ENCODE results near the gene SLC16A11.

Gene SLC16A11

GRCh38 chr17:7019839-7020519 is 23.9 kb downstream of the SLC16A11 start:
- H2AFZ ChIP-seq (ENCODE audit: low read length): no peak overlapping the region
- H3K9me3 ChIP-seq (replicated peaks; ENCODE audit: insufficient read depth, low read length): no peaks in the 10 kb centered on the region
- H3K27ac ChIP-seq (ENCODE audit: low read length): no peak overlapping the region
- no peak for TF ChIP-seq EZH2 (optimal IDR thresholded peaks at IDR 0.05; ENCODE audit: low read depth, low read length)
- TF ChIP-seq EZH2phosphoT487 (IDR thresholded peaks at IDR 0.05; ENCODE audit: low read length): no peak
- TF ChIP-seq CTCF (IDR thresholded peaks at IDR 0.05; ENCODE audit: low read length): no peak
- H3K27me3 ChIP-seq (replicated peaks; ENCODE audit: insufficient read depth, low read length): no peaks in the 10 kb centered on the region
- peaks cover 24% of the 10 kb centered on the region for H3F3A ChIP-seq (ENCODE audit: insufficient read depth, low read length)
- H3K9ac ChIP-seq (ENCODE audit: low read length): no peak overlapping the region
- peaks cover 22% of the 10 kb centered on the region for H3K4me1 ChIP-seq (ENCODE audit: low read length)
- DNase-seq: no peak
- no peaks in the 10 kb centered on the region for H3K9me2 ChIP-seq (replicated peaks; ENCODE audit: insufficient read depth, low read length)
- H4K20me1 ChIP-seq (ENCODE audit: insufficient read depth, low read length): no peaks in the 10 kb centered on the region
- H3K36me3 ChIP-seq (replicated peaks; ENCODE audit: insufficient read depth, low read length): no peaks in the 10 kb centered on the region
- peaks cover 14% of the 10 kb centered on the region for H3K79me2 ChIP-seq (ENCODE audit: low read length)
- no peak overlapping the region for H3K4me2 ChIP-seq (ENCODE audit: low read depth, low read length)
- H3K4me3 ChIP-seq (ENCODE audit: low read length): no peak overlapping the region

GRCh38 chr17:7019367-7019766 is 24.5 kb downstream of the SLC16A11 start:
- H3K9me2 ChIP-seq (replicated peaks; ENCODE audit: insufficient read depth, low read length): no peaks in the 10 kb centered on the region
- no peak overlapping the region for H3K27ac ChIP-seq (ENCODE audit: low read length)
- TF ChIP-seq EZH2phosphoT487 (IDR thresholded peaks at IDR 0.05; ENCODE audit: low read length) (no peak), CTCF (IDR thresholded peaks at IDR 0.05; ENCODE audit: low read length) (no peak), EZH2 (optimal IDR thresholded peaks at IDR 0.05; ENCODE audit: low read depth, low read length) (no peak)
- no peak overlapping the region for H3K9ac ChIP-seq (ENCODE audit: low read length)
- H3K79me2 ChIP-seq (ENCODE audit: low read length): peaks cover 14% of the 10 kb centered on the region
- no peaks in the 10 kb centered on the region for H3K9me3 ChIP-seq (replicated peaks; ENCODE audit: insufficient read depth, low read length)
- H3F3A ChIP-seq (ENCODE audit: insufficient read depth, low read length): peaks cover 25% of the 10 kb centered on the region
- peaks cover 22% of the 10 kb centered on the region for H3K4me1 ChIP-seq (ENCODE audit: low read length)
- no peaks in the 10 kb centered on the region for H4K20me1 ChIP-seq (ENCODE audit: insufficient read depth, low read length)
- no peaks in the 10 kb centered on the region for H3K36me3 ChIP-seq (replicated peaks; ENCODE audit: insufficient read depth, low read length)
- no peak overlapping the region for H2AFZ ChIP-seq (ENCODE audit: low read length)
- DNase-seq: no peak
- H3K4me2 ChIP-seq (ENCODE audit: low read depth, low read length): no peak overlapping the region
- no peaks in the 10 kb centered on the region for H3K27me3 ChIP-seq (replicated peaks; ENCODE audit: insufficient read depth, low read length)
- H3K4me3 ChIP-seq (ENCODE audit: low read length): no peak overlapping the region

DNA sequence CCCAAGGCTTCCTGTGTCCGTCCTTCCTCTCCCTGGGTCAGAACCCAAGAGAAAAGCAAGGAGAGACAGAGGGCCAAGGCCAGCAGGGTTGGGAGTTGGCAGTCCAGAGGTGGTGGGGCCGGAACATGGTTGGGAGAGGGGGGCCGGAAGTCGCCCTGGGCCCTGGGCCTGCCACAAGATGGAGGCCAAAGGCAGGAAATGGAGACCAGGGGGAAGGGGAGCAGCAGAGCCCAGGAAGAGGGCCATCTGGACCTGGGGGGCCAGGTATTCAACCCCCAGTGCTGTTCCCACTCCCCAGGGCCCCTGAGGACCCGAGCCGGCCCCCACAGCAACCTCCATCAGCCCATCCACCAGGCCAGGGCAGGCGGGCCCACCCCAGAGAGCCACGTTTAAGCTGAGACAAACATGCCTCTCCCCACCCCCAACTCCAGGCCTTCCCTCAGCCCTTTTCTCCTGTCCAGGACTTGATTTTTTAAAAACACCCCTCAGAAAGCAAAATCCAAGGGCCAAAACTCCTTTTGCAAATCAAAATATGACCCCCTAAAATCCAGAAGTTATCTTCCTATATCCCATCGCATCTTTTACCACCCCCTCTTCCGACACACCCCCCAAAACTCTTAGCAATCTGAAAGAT is 25.4 kb downstream of the SLC16A11 start:
- Histone ChIP-seq H3K4me3 (ENCODE audit: low read length) (no peak overlapping the region), H3K27ac (ENCODE audit: low read length) (no peak overlapping the region), H3K4me2 (ENCODE audit: low read depth, low read length) (no peak overlapping the region), H3K79me2 (ENCODE audit: low read length) (peaks cover 20% of the 10 kb centered on the region), H3K9me2 (replicated peaks; ENCODE audit: insufficient read depth, low read length) (no peaks in the 10 kb centered on the region), H4K20me1 (ENCODE audit: insufficient read depth, low read length) (no peaks in the 10 kb centered on the region), H3K4me1 (ENCODE audit: low read length) (peaks cover 22% of the 10 kb centered on the region), H3K36me3 (replicated peaks; ENCODE audit: insufficient read depth, low read length) (no peaks in the 10 kb centered on the region), H2AFZ (ENCODE audit: low read length) (no peak overlapping the region), H3F3A (ENCODE audit: insufficient read depth, low read length) (peaks cover 31% of the 10 kb centered on the region), H3K27me3 (replicated peaks; ENCODE audit: insufficient read depth, low read length) (no peaks in the 10 kb centered on the region), H3K9me3 (replicated peaks; ENCODE audit: insufficient read depth, low read length) (no peaks in the 10 kb centered on the region), H3K9ac (ENCODE audit: low read length) (no peak overlapping the region)
- DNase-seq: no peak
- TF ChIP-seq CTCF (IDR thresholded peaks at IDR 0.05; ENCODE audit: low read length) (no peak), EZH2phosphoT487 (IDR thresholded peaks at IDR 0.05; ENCODE audit: low read length) (no peak), EZH2 (optimal IDR thresholded peaks at IDR 0.05; ENCODE audit: low read depth, low read length) (no peak)
